ENCODE data around the gene UGT1A7. TPM values are rescaled to one million over a fixed set of nuclear protein-coding genes. Genes with fewer than 3 reads are reported as not detected.

The UGT1A7 gene
- total RNA-seq, 1 donor from 2014 or later, result not detected

DNA sequence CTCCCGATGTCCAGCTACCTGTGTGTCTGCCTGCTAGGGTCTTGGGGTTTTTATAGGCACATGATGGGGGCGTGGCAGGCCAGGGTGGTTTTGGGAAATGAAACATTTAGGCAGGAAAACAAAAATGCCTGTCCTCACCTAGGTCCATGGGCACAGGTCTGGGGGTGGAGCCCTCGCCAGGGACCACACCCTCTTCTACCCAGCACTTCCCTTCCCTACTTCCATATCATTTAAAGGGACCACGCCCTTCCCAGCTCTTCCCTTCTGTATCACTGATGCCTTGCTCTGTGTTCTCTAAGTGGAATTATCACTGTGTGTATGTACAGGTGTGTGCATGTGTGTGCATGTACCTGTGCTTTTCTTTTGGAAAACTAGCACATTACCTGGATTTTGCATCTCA is 84.7 kb downstream of the UGT1A7 start:
- H3K36me3 Mint-ChIP-seq (ENCODE audit: insufficient read depth), result no peaks in the 10 kb centered on the region
- TF ChIP-seq, protein P1, sequence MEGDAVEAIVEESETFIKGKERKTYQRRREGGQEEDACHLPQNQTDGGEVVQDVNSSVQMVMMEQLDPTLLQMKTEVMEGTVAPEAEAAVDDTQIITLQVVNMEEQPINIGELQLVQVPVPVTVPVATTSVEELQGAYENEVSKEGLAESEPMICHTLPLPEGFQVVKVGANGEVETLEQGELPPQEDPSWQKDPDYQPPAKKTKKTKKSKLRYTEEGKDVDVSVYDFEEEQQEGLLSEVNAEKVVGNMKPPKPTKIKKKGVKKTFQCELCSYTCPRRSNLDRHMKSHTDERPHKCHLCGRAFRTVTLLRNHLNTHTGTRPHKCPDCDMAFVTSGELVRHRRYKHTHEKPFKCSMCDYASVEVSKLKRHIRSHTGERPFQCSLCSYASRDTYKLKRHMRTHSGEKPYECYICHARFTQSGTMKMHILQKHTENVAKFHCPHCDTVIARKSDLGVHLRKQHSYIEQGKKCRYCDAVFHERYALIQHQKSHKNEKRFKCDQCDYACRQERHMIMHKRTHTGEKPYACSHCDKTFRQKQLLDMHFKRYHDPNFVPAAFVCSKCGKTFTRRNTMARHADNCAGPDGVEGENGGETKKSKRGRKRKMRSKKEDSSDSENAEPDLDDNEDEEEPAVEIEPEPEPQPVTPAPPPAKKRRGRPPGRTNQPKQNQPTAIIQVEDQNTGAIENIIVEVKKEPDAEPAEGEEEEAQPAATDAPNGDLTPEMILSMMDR (IDR thresholded peaks at IDR 0.05; ENCODE audit: unreplicated experiment), result no peak
- DNase-seq (ENCODE audit: low spot score, unreplicated experiment), result no peak
- H3K4me3 Mint-ChIP-seq (ENCODE audit: low read depth), result no peak overlapping the region
- peaks cover 23% of the 10 kb centered on the region for H3K27me3 Mint-ChIP-seq
- no peak overlapping the region for H3K27ac Mint-ChIP-seq
- peaks cover 2% of the 10 kb centered on the region for H3K4me1 Mint-ChIP-seq (ENCODE audit: low read depth)
- H3K9me3 Mint-ChIP-seq (ENCODE audit: low read depth), result no peaks in the 10 kb centered on the region

DNA sequence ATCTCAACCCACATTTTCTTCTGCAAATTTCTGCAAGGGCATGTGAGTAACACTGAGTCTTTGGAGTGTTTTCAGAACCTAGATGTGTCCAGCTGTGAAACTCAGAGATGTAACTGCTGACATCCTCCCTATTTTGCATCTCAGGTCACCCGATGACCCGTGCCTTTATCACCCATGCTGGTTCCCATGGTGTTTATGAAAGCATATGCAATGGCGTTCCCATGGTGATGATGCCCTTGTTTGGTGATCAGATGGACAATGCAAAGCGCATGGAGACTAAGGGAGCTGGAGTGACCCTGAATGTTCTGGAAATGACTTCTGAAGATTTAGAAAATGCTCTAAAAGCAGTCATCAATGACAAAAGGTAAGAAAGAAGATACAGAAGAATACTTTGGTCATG is 86.4 kb downstream of the UGT1A7 start:
- H3K36me3 Mint-ChIP-seq (ENCODE audit: insufficient read depth), result no peaks in the 10 kb centered on the region
- H3K27me3 Mint-ChIP-seq, result peaks cover 23% of the 10 kb centered on the region
- TF ChIP-seq, protein P1 (IDR thresholded peaks at IDR 0.05; ENCODE audit: unreplicated experiment), result no peak
- no peaks in the 10 kb centered on the region for H3K9me3 Mint-ChIP-seq (ENCODE audit: low read depth)
- no peak overlapping the region for H3K4me3 Mint-ChIP-seq (ENCODE audit: low read depth)
- no peak for DNase-seq (ENCODE audit: low spot score, unreplicated experiment)
- H3K27ac Mint-ChIP-seq, result no peak overlapping the region
- H3K4me1 Mint-ChIP-seq (ENCODE audit: low read depth), result no peaks in the 10 kb centered on the region

DNA sequence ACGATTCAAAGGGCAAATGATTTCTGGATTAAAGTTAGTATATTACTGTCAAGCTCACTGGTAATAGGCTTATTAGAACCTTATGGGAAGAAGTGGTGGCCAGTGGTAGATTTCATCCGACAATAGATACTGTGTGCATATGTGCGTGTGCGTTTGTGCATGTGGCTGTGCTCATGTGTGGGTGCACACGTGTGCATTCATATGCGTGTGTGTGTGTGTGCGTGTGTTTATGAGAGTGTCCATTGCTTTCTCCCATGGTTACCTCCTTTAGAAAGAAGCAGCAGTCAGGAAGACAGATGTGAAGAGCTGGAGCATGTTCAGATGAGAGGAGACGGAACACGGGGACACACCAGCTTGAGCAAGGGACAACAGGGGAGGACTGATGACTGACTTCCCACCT is 87.6 kb downstream of the UGT1A7 start:
- Mint-ChIP-seq H3K4me3 (ENCODE audit: low read depth) (no peak overlapping the region), H3K4me1 (ENCODE audit: low read depth) (no peaks in the 10 kb centered on the region), H3K36me3 (ENCODE audit: insufficient read depth) (no peaks in the 10 kb centered on the region), H3K27ac (no peak overlapping the region), H3K27me3 (peaks cover 16% of the 10 kb centered on the region), H3K9me3 (ENCODE audit: low read depth) (no peaks in the 10 kb centered on the region)
- TF ChIP-seq, protein P1 (IDR thresholded peaks at IDR 0.05; ENCODE audit: unreplicated experiment), result no peak
- DNase-seq (ENCODE audit: low spot score, unreplicated experiment), result no peak

DNA sequence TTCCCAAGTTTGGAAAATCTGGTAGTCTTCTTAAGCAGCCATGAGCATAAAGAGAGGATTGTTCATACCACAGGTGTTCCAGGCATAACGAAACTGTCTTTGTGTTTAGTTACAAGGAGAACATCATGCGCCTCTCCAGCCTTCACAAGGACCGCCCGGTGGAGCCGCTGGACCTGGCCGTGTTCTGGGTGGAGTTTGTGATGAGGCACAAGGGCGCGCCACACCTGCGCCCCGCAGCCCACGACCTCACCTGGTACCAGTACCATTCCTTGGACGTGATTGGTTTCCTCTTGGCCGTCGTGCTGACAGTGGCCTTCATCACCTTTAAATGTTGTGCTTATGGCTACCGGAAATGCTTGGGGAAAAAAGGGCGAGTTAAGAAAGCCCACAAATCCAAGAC is 90.5 kb downstream of the UGT1A7 start:
- Mint-ChIP-seq H3K36me3 (ENCODE audit: insufficient read depth) (no peaks in the 10 kb centered on the region), H3K4me3 (ENCODE audit: low read depth) (no peak overlapping the region)

DNA sequence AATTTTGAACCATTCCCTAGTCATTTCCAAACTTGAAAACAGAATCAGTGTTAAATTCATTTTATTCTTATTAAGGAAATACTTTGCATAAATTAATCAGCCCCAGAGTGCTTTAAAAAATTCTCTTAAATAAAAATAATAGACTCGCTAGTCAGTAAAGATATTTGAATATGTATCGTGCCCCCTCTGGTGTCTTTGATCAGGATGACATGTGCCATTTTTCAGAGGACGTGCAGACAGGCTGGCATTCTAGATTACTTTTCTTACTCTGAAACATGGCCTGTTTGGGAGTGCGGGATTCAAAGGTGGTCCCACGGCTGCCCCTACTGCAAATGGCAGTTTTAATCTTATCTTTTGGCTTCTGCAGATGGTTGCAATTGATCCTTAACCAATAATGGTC is 90.9 kb downstream of the UGT1A7 start:
- no peak for DNase-seq (ENCODE audit: low spot score, unreplicated experiment)
- H3K4me1 Mint-ChIP-seq (ENCODE audit: low read depth), result no peaks in the 10 kb centered on the region
- no peaks in the 10 kb centered on the region for H3K36me3 Mint-ChIP-seq (ENCODE audit: insufficient read depth)
- H3K27ac Mint-ChIP-seq, result no peak overlapping the region
- H3K9me3 Mint-ChIP-seq (ENCODE audit: low read depth), result peaks cover 3% of the 10 kb centered on the region
- TF ChIP-seq, protein P1 (IDR thresholded peaks at IDR 0.05; ENCODE audit: unreplicated experiment), result no peak
- H3K27me3 Mint-ChIP-seq, result peaks cover 4% of the 10 kb centered on the region
- no peak overlapping the region for H3K4me3 Mint-ChIP-seq (ENCODE audit: low read depth)

More for the DNA sequence above, 90.5 kb downstream of the UGT1A7 start:
- no peak for DNase-seq (ENCODE audit: low spot score, unreplicated experiment)
- Mint-ChIP-seq H3K27ac (no peak overlapping the region), H3K9me3 (ENCODE audit: low read depth) (peaks cover 3% of the 10 kb centered on the region), H3K4me1 (ENCODE audit: low read depth) (no peaks in the 10 kb centered on the region), H3K27me3 (peaks cover 7% of the 10 kb centered on the region)
- TF ChIP-seq, protein P1 (IDR thresholded peaks at IDR 0.05; ENCODE audit: unreplicated experiment), result no peak

All from progenitor cell of endocrine pancreas (in vitro differentiated cells).